ENCODE measurements around the gene SP7. TPM values are rescaled to one million over a fixed set of nuclear protein-coding genes. Genes with fewer than 3 reads are reported as not detected.
"Not testable (repeated sequence)": the region's sequence is repeated elsewhere in the genome, so short reads cannot be mapped to it uniquely, and the experiment has no call there.

SP7 gene
- total and polyA plus RNA-seq, 2 experiments from 2014 or later = not detected

GRCh38 chr12:53338017-53338416, 1.9 kb upstream of the SP7 start:
- WGBS, 2 experiments (ENCODE audit: low coverage in 1 of 2, low lambda C conversion rate in 2 of 2, missing lambda C conversion rate in 2 of 2) = 25 to 35% methylated on average over 10 to 11 of the region's 11 CpGs
- TF ChIP-seq EZH2phosphoT487 (IDR thresholded peaks at IDR 0.05; ENCODE audit: insufficient read depth, low read depth) = no peak
- TF ChIP-seq EZH2 (IDR thresholded peaks at IDR 0.05; ENCODE audit: insufficient read depth, poor library complexity, severe bottlenecking) = no peak
- in situ Hi-C loops (cut with MboI) = no loop called here
- H4K20me1 ChIP-seq (ENCODE audit: insufficient read depth) = no peaks in the 10 kb centered on the region
- H3K4me2 ChIP-seq (ENCODE audit: unreplicated experiment) = no peak overlapping the region
- DNase-seq = no peak
- no peaks in the 10 kb centered on the region for H3K79me2 ChIP-seq (ENCODE audit: insufficient read depth)
- H3K4me1 ChIP-seq (ENCODE audit: insufficient read depth) = no peaks in the 10 kb centered on the region
- H3K4me3 ChIP-seq = no peak overlapping the region
- no peak overlapping the region for H2AFZ ChIP-seq
- H3F3A ChIP-seq (ENCODE audit: insufficient read depth) = no peaks in the 10 kb centered on the region
- H3K9ac ChIP-seq = no peak overlapping the region
- H3K27me3 ChIP-seq (replicated peaks; ENCODE audit: insufficient read depth) = peaks cover 18% of the 10 kb centered on the region
- no peaks in the 10 kb centered on the region for H3K9me2 ChIP-seq (ENCODE audit: insufficient read depth)
- no peaks in the 10 kb centered on the region for H3K36me3 ChIP-seq (ENCODE audit: low read depth)
- no peak overlapping the region for H3K27ac ChIP-seq
- H3K9me3 ChIP-seq (ENCODE audit: low read depth) = no peaks in the 10 kb centered on the region

DNA sequence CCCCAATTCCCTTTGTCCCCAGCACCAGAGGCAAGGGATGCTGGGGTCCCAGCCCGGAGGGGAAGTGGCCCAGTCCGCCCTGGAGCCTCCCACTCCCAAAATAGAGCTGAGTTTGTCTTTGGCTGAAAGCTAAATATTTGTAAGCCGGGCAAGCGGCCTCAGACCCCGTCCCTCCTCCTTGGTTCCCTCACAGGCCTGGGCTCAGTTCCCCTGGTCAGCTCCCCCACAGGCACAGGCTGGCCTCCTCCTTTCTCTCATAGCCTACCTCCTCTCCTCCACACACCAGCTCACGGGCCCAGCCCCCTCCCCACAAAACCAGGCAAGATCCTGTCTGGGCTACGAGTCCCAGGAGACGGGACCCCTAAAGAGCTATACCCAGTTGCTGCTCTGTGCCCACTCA, 1.3 kb downstream of the SP7 start:
- H3K9me3 ChIP-seq (ENCODE audit: low read depth) = no peaks in the 10 kb centered on the region
- no peaks in the 10 kb centered on the region for H3K79me2 ChIP-seq (ENCODE audit: insufficient read depth)
- peaks cover 22% of the 10 kb centered on the region for H3K27me3 ChIP-seq (replicated peaks; ENCODE audit: insufficient read depth)
- no peak overlapping the region for H2AFZ ChIP-seq
- no peak for TF ChIP-seq EZH2 (IDR thresholded peaks at IDR 0.05; ENCODE audit: insufficient read depth, poor library complexity, severe bottlenecking)
- no peak for TF ChIP-seq EZH2phosphoT487 (IDR thresholded peaks at IDR 0.05; ENCODE audit: insufficient read depth, low read depth)
- H3K4me3 ChIP-seq = no peak overlapping the region
- no peak for DNase-seq
- 73 to 79% methylated on average over 8 of the region's 8 CpGs for WGBS, 2 experiments (ENCODE audit: low coverage in 1 of 2, low lambda C conversion rate in 2 of 2, missing lambda C conversion rate in 2 of 2)
- no peaks in the 10 kb centered on the region for H4K20me1 ChIP-seq (ENCODE audit: insufficient read depth)
- H3K9ac ChIP-seq = no peak overlapping the region
- H3K36me3 ChIP-seq (ENCODE audit: low read depth) = no peaks in the 10 kb centered on the region
- H3K4me2 ChIP-seq (ENCODE audit: unreplicated experiment) = no peak overlapping the region
- H3K9me2 ChIP-seq (ENCODE audit: insufficient read depth) = no peaks in the 10 kb centered on the region
- in situ Hi-C loops (cut with MboI) = no loop called here
- no peaks in the 10 kb centered on the region for H3K4me1 ChIP-seq (ENCODE audit: insufficient read depth)
- no peak overlapping the region for H3K27ac ChIP-seq
- no peaks in the 10 kb centered on the region for H3F3A ChIP-seq (ENCODE audit: insufficient read depth)

- in situ Hi-C loops (cut with MboI) = no loop called here
- H3K9me2 ChIP-seq (ENCODE audit: insufficient read depth) = no peaks in the 10 kb centered on the region
- no peak overlapping the region for H2AFZ ChIP-seq
- no peak overlapping the region for H3K27ac ChIP-seq
- no peaks in the 10 kb centered on the region for H3K36me3 ChIP-seq (ENCODE audit: low read depth)
- TF ChIP-seq EZH2 (IDR thresholded peaks at IDR 0.05; ENCODE audit: insufficient read depth, poor library complexity, severe bottlenecking) (no peak), EZH2phosphoT487 (IDR thresholded peaks at IDR 0.05; ENCODE audit: insufficient read depth, low read depth) (no peak)
- H3K27me3 ChIP-seq (replicated peaks; ENCODE audit: insufficient read depth) = peaks cover 22% of the 10 kb centered on the region
- H3K9ac ChIP-seq = no peak overlapping the region
- H3K9me3 ChIP-seq (ENCODE audit: low read depth) = no peaks in the 10 kb centered on the region
- H4K20me1 ChIP-seq (ENCODE audit: insufficient read depth) = no peaks in the 10 kb centered on the region
- H3K79me2 ChIP-seq (ENCODE audit: insufficient read depth) = no peaks in the 10 kb centered on the region
- no peak overlapping the region for H3K4me3 ChIP-seq
- no peaks in the 10 kb centered on the region for H3F3A ChIP-seq (ENCODE audit: insufficient read depth)
- no peak overlapping the region for H3K4me2 ChIP-seq (ENCODE audit: unreplicated experiment)
- H3K4me1 ChIP-seq (ENCODE audit: insufficient read depth) = no peaks in the 10 kb centered on the region
- DNase-seq = no peak
- WGBS, 2 experiments (ENCODE audit: low coverage in 1 of 2, low lambda C conversion rate in 2 of 2, missing lambda C conversion rate in 2 of 2) = 42 to 47% methylated on average over 7 of the region's 7 CpGs
These were observed 2.3 kb downstream of the SP7 start for GRCh38 chr12:53333845-53334244.

DNA sequence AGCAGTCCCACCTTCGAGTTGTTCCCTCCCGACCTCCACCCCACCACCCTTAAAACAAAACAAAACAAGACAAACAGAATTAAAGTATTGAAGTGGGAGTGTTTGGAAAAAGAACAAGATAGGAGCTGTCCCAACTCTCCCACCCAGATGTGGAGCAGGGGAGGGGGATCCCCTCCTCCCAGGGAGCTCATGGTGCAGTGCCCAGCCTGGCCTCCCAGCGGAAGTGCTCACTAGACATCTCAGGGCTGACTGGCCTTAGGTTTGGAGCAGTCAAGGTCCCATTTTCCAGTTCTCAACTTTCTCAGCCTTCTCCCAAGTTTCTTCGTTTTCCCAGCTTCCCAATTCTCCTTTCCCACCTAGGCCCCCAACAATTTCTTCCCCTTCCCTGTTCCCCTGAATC, 2.9 kb downstream of the SP7 start:
- H3K9me3 ChIP-seq (ENCODE audit: low read depth) = no peaks in the 10 kb centered on the region
- H3K9ac ChIP-seq = no peak overlapping the region
- H3K4me3 ChIP-seq = no peak overlapping the region
- H3K27ac ChIP-seq = no peak overlapping the region
- no peaks in the 10 kb centered on the region for H3F3A ChIP-seq (ENCODE audit: insufficient read depth)
- H3K4me2 ChIP-seq (ENCODE audit: unreplicated experiment) = no peak overlapping the region
- no peak for TF ChIP-seq EZH2 (IDR thresholded peaks at IDR 0.05; ENCODE audit: insufficient read depth, poor library complexity, severe bottlenecking)
- no peak for TF ChIP-seq EZH2phosphoT487 (IDR thresholded peaks at IDR 0.05; ENCODE audit: insufficient read depth, low read depth)
- in situ Hi-C loops (cut with MboI) = no loop called here
- no peaks in the 10 kb centered on the region for H3K4me1 ChIP-seq (ENCODE audit: insufficient read depth)
- H3K9me2 ChIP-seq (ENCODE audit: insufficient read depth) = no peaks in the 10 kb centered on the region
- H3K27me3 ChIP-seq (replicated peaks; ENCODE audit: insufficient read depth) = peaks cover 20% of the 10 kb centered on the region
- H3K79me2 ChIP-seq (ENCODE audit: insufficient read depth) = no peaks in the 10 kb centered on the region
- DNase-seq = no peak
- no peaks in the 10 kb centered on the region for H4K20me1 ChIP-seq (ENCODE audit: insufficient read depth)
- no peaks in the 10 kb centered on the region for H3K36me3 ChIP-seq (ENCODE audit: low read depth)
- WGBS, 2 experiments (ENCODE audit: low coverage in 1 of 2, low lambda C conversion rate in 2 of 2, missing lambda C conversion rate in 2 of 2) = 76 to 89% methylated on average over 3 to 4 of the region's 4 CpGs
- no peak overlapping the region for H2AFZ ChIP-seq

DNA sequence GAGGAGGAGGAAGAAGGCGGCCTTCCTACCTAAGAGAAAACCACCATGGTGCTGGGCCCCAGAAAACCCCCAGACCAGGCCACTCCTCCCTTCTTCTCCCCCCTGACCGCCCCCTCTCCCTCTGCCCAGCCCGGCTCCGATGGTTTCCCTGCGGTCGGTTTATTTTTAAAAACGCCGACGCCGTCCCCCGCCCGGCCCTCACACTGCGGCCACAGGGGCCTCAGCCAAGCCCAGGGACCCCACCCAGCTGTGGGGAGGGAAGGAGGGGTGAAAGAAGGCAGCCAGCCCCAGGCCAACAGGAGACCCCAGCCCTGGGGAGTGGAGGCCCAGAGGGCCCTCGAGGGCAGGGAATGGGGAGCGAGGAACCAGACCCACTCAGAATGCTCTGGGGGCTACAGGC, 3.4 kb downstream of the SP7 start:
- H3K4me1 ChIP-seq (ENCODE audit: insufficient read depth) = no peaks in the 10 kb centered on the region
- peaks cover 16% of the 10 kb centered on the region for H3K27me3 ChIP-seq (replicated peaks; ENCODE audit: insufficient read depth)
- TF ChIP-seq EZH2phosphoT487 (IDR thresholded peaks at IDR 0.05; ENCODE audit: insufficient read depth, low read depth) (no peak), EZH2 (IDR thresholded peaks at IDR 0.05; ENCODE audit: insufficient read depth, poor library complexity, severe bottlenecking) (no peak)

GRCh38 chr12:53332339-53332738, 3.8 kb downstream of the SP7 start:
- H3K4me3 ChIP-seq; H3K9ac ChIP-seq; H3K27ac ChIP-seq; H3K4me1 ChIP-seq (ENCODE audit: insufficient read depth); DNase-seq; H4K20me1 ChIP-seq (ENCODE audit: insufficient read depth); H3F3A ChIP-seq (ENCODE audit: insufficient read depth); H3K4me2 ChIP-seq (ENCODE audit: unreplicated experiment); H3K79me2 ChIP-seq (ENCODE audit: insufficient read depth); in situ Hi-C loops (cut with MboI); H2AFZ ChIP-seq; H3K9me2 ChIP-seq (ENCODE audit: insufficient read depth); H3K36me3 ChIP-seq (ENCODE audit: low read depth); H3K9me3 ChIP-seq (ENCODE audit: low read depth): not testable (repeated sequence)
- peaks cover 16% of the 10 kb centered on the region for H3K27me3 ChIP-seq (replicated peaks; ENCODE audit: insufficient read depth)

More for the DNA sequence above, 3.4 kb downstream of the SP7 start:
- no peak for DNase-seq
- Histone ChIP-seq H3F3A (ENCODE audit: insufficient read depth) (no peaks in the 10 kb centered on the region), H3K9ac (no peak overlapping the region), H3K4me2 (ENCODE audit: unreplicated experiment) (no peak overlapping the region), H4K20me1 (ENCODE audit: insufficient read depth) (no peaks in the 10 kb centered on the region), H2AFZ (no peak overlapping the region), H3K4me3 (no peak overlapping the region), H3K9me3 (ENCODE audit: low read depth) (no peaks in the 10 kb centered on the region), H3K27ac (no peak overlapping the region), H3K9me2 (ENCODE audit: insufficient read depth) (no peaks in the 10 kb centered on the region), H3K79me2 (ENCODE audit: insufficient read depth) (no peaks in the 10 kb centered on the region), H3K36me3 (ENCODE audit: low read depth) (no peaks in the 10 kb centered on the region)
- in situ Hi-C loops (cut with MboI) = no loop called here
- 56 to 62% methylated on average over 14 to 15 of the region's 15 CpGs for WGBS, 2 experiments (ENCODE audit: low coverage in 1 of 2, low lambda C conversion rate in 2 of 2, missing lambda C conversion rate in 2 of 2)

Data from GM23248 (cell line).